ENCODE data around the gene CDK13. TPM values are rescaled to one million over a fixed set of nuclear protein-coding genes. Genes with fewer than 3 reads are reported as not detected.

CDK13 gene
- total RNA-seq, 2 experiments from 2014 or later, result 135 to 138 TPM

GRCh38 chr7:39936761-39937160, 13.3 kb upstream of the CDK13 start:
- ChIA-PET POLR2A (no interaction called here), CTCF (no interaction called here)
- Mint-ChIP-seq H3K27me3 (peaks cover 3% of the 10 kb centered on the region), H3K27ac (no peak overlapping the region), H3K36me3 (ENCODE audit: low read depth) (no peaks in the 10 kb centered on the region), H3K4me3 (no peak overlapping the region), H3K4me1 (ENCODE audit: low read depth) (no peaks in the 10 kb centered on the region), H3K9me3 (no peaks in the 10 kb centered on the region)
- ATAC-seq (ENCODE audit: poor library complexity) (no peak), DNase-seq (no peak)
- Histone ChIP-seq H3K27me3 (ENCODE audit: control insufficient read depth in 1 of 2, insufficient read depth in 2 of 2, low read length in 2 of 2) (no peaks in the 10 kb centered on the region), H3K4me1 (ENCODE audit: insufficient read depth, low read length) (no peaks in the 10 kb centered on the region), H3K4me3 (ENCODE audit: low read length) (no peak overlapping the region), H3K36me3 (ENCODE audit: insufficient read depth, low read length) (no peaks in the 10 kb centered on the region), H3K9me3 (ENCODE audit: control insufficient read depth in 1 of 2, insufficient read depth in 1 of 2, low read length in 2 of 2) (no peaks in the 10 kb centered on the region), H3K27ac (ENCODE audit: low read depth in 1 of 2, low read length in 2 of 2) (no peak overlapping the region)
- intact Hi-C loops (cut with DNase I, micrococcal nuclease), result loop anchor here in 1 of 2 experiments (1.0 kb wide), 1 partner anchor 35 kb away; no protein-coding TSS in a partner anchor
- TF ChIP-seq CTCF (IDR thresholded peaks at IDR 0.05), result no peak

GRCh38 chr7:39937366-39938153, 12.5 kb upstream of the CDK13 start:
- DNase-seq (no peak), ATAC-seq (ENCODE audit: poor library complexity) (no peak)
- H3K4me3 ChIP-seq (ENCODE audit: low read length), result no peak overlapping the region
- H3K36me3 ChIP-seq (ENCODE audit: insufficient read depth, low read length), result no peaks in the 10 kb centered on the region
- no peaks in the 10 kb centered on the region for H3K27me3 ChIP-seq (ENCODE audit: control insufficient read depth in 1 of 2, insufficient read depth in 2 of 2, low read length in 2 of 2)
- no peaks in the 10 kb centered on the region for H3K4me1 Mint-ChIP-seq (ENCODE audit: low read depth)
- no peak overlapping the region for H3K27ac Mint-ChIP-seq
- no peak for TF ChIP-seq CTCF (IDR thresholded peaks at IDR 0.05)
- no peaks in the 10 kb centered on the region for H3K36me3 Mint-ChIP-seq (ENCODE audit: low read depth)
- H3K4me1 ChIP-seq (ENCODE audit: insufficient read depth, low read length), result no peaks in the 10 kb centered on the region
- H3K27me3 Mint-ChIP-seq, result peaks cover 3% of the 10 kb centered on the region
- CTCF ChIA-PET, result no interaction called here
- H3K27ac ChIP-seq (ENCODE audit: low read depth in 1 of 2, low read length in 2 of 2), result no peak overlapping the region
- H3K4me3 Mint-ChIP-seq, result no peak overlapping the region
- POLR2A ChIA-PET, result no interaction called here
- no peaks in the 10 kb centered on the region for H3K9me3 ChIP-seq (ENCODE audit: control insufficient read depth in 1 of 2, insufficient read depth in 1 of 2, low read length in 2 of 2)
- intact Hi-C loops (cut with DNase I, micrococcal nuclease), result loop anchor here in 1 of 2 experiments (1.0 kb wide), 1 partner anchor 34 kb away; no protein-coding TSS in a partner anchor
- H3K9me3 Mint-ChIP-seq, result no peaks in the 10 kb centered on the region

- Histone ChIP-seq H3K27me3 (ENCODE audit: control insufficient read depth in 1 of 2, insufficient read depth in 2 of 2, low read length in 2 of 2) (no peaks in the 10 kb centered on the region), H3K36me3 (ENCODE audit: insufficient read depth, low read length) (no peaks in the 10 kb centered on the region), H3K27ac (ENCODE audit: low read depth in 1 of 2, low read length in 2 of 2) (no peak overlapping the region), H3K4me1 (ENCODE audit: insufficient read depth, low read length) (peaks cover 6% of the 10 kb centered on the region), H3K9me3 (ENCODE audit: control insufficient read depth in 1 of 2, insufficient read depth in 1 of 2, low read length in 2 of 2) (no peaks in the 10 kb centered on the region), H3K4me3 (ENCODE audit: low read length) (no peak overlapping the region)
- no peaks in the 10 kb centered on the region for H3K27me3 Mint-ChIP-seq
- no peak for TF ChIP-seq CTCF (IDR thresholded peaks at IDR 0.05)
- ATAC-seq (ENCODE audit: poor library complexity), result no peak
- intact Hi-C loops (cut with DNase I, micrococcal nuclease), result loop anchor here in 1 of 2 experiments (10.0 kb wide), 1 partner anchor 358 kb away; no protein-coding TSS in a partner anchor
- no peak for DNase-seq
- no peaks in the 10 kb centered on the region for H3K9me3 Mint-ChIP-seq
- CTCF ChIA-PET, result no interaction called here
- POLR2A ChIA-PET, result no interaction called here
- H3K4me1 Mint-ChIP-seq (ENCODE audit: low read depth), result peaks cover 6% of the 10 kb centered on the region
- H3K4me3 Mint-ChIP-seq, result no peak overlapping the region
- H3K36me3 Mint-ChIP-seq (ENCODE audit: low read depth), result no peaks in the 10 kb centered on the region
- no peak overlapping the region for H3K27ac Mint-ChIP-seq
Measured at GRCh38 chr7:39942883-39943282, 7.2 kb upstream of the CDK13 start.
